K562 (cell line): ENCODE data around the gene PTOV1. TPM values are rescaled to one million over a fixed set of nuclear protein-coding genes. Genes with fewer than 3 reads are reported as not detected.

Experiments used
- BHLHE40 ChIP-seq: IDR thresholded peaks from 2 replicates; pipeline ENCODE4 v1.6.1; 2011; ENCODE audit warnings: low read length, improper control_type of control experiment
- CBX2 ChIP-seq: fragments of 200-600 bp; sonication (generic); IDR thresholded peaks from one replicate; pipeline ENCODE4 v1.6.1; 2012; ENCODE audit warnings: mild to moderate bottlenecking, low read length, inconsistent platforms; ENCODE audit not compliant: insufficient read depth, poor library complexity, severe bottlenecking
- CTBP1 ChIP-seq: fragments of 450-650 bp; IDR thresholded peaks from 2 replicates; pipeline ENCODE4 v1.6.1; 2016; ENCODE audit warnings: borderline replicate concordance
- CTCFL ChIP-seq: IDR thresholded peaks from 2 replicates; pipeline ENCODE4 v1.6.1; 2011; ENCODE audit warnings: borderline replicate concordance, low read depth, mild to moderate bottlenecking, moderate library complexity, low read length; ENCODE audit not compliant: insufficient read depth, poor library complexity, severe bottlenecking
- DACH1 ChIP-seq: fragments of 450-650 bp; IDR thresholded peaks from 2 replicates; pipeline ENCODE4 v1.6.1; 2018; ENCODE audit not compliant: partially characterized antibody
- ESRRA ChIP-seq: fragments of 450-650 bp; IDR thresholded peaks from 2 replicates; pipeline ENCODE4 v1.6.1; 2014; ENCODE audit warnings: low read depth, mild to moderate bottlenecking, moderate library complexity, borderline replicate concordance
- FOXP4 ChIP-seq: sonication (generic); formaldehyde crosslinking; IDR thresholded peaks from 2 replicates; pipeline ENCODE4 v1.8.0; 2022; ENCODE audit warnings: mild to moderate bottlenecking, missing genetic modification reagents, borderline replicate concordance
- HNRNPLL ChIP-seq: fragments of 200-400 bp; formaldehyde crosslinking; IDR thresholded peaks from 2 replicates; pipeline ENCODE4 v1.6.1; 2017; ENCODE audit warnings: low read length, low read depth, mild to moderate bottlenecking; ENCODE audit not compliant: poor library complexity, severe bottlenecking
- IRF2 ChIP-seq: sonication (generic); formaldehyde crosslinking; IDR thresholded peaks from 2 replicates; pipeline ENCODE4 v1.8.1; 2022; ENCODE audit warnings: mild to moderate bottlenecking, missing genetic modification reagents
- JUNB ChIP-seq: fragments of 450-650 bp; formaldehyde crosslinking; conservative IDR thresholded peaks from 2 replicates; pipeline ENCODE4 v1.4.0; 2020; ENCODE audit warnings: mild to moderate bottlenecking
- KLF16 ChIP-seq: IDR thresholded peaks from 2 replicates; pipeline ENCODE4 v1.6.1; 2016; ENCODE audit warnings: antibody characterized with exemption
- MEIS2 ChIP-seq: fragments of 450-650 bp; IDR thresholded peaks from 2 replicates; pipeline ENCODE4 v1.6.1; 2014; ENCODE audit warnings: mild to moderate bottlenecking; ENCODE audit not compliant: partially characterized antibody
- MTA3 ChIP-seq: fragments of 450-650 bp; formaldehyde crosslinking; IDR thresholded peaks from 2 replicates; pipeline ENCODE4 v1.6.1; 2017; ENCODE audit warnings: mild to moderate bottlenecking, borderline replicate concordance
- NR1H2 ChIP-seq: sonication (generic); formaldehyde crosslinking; IDR thresholded peaks from 2 replicates; pipeline ENCODE4 v1.4.0; 2020; ENCODE audit warnings: mild to moderate bottlenecking, missing genetic modification reagents
- NR2C1 ChIP-seq, 2 experiments: fragments of 450-650 bp; IDR thresholded peaks; 2 replicates each; pipeline ENCODE4 v1.6.1; 2017; ENCODE audit warnings: mild to moderate bottlenecking in 2 of 2, antibody characterized with exemption in 1 of 2, inconsistent platforms in 1 of 2, missing compliant biosample characterization in 1 of 2, missing genetic modification characterization in 1 of 2
- PHF8 ChIP-seq: fragments of 200-600 bp; sonication (generic); IDR thresholded peaks from 2 replicates; pipeline ENCODE4 v1.6.1; 2012; ENCODE audit warnings: mixed run types, mild to moderate bottlenecking, inconsistent platforms, low read length, moderate library complexity, borderline replicate concordance
- RFX5 ChIP-seq: IDR thresholded peaks from 2 replicates; pipeline ENCODE4 v1.6.1; 2011; ENCODE audit warnings: low read depth, mild to moderate bottlenecking, improper control_type of control experiment, low read length
- SREBF2 ChIP-seq: sonication (generic); formaldehyde crosslinking; IDR thresholded peaks from 2 replicates; pipeline ENCODE4 v1.4.0; 2020; ENCODE audit warnings: mild to moderate bottlenecking, missing genetic modification reagents
- USF1 ChIP-seq: sonication (generic); formaldehyde crosslinking; IDR thresholded peaks from 2 replicates; pipeline ENCODE4 v1.9.0; 2022; ENCODE audit warnings: mild to moderate bottlenecking, missing genetic modification reagents
- YY1 ChIP-seq, 3 experiments: IDR thresholded peaks; 2 replicates each; pipeline ENCODE4 v1.6.1; 2011; ENCODE audit warnings: low read length in 2 of 3, mild to moderate bottlenecking in 2 of 3, moderate library complexity in 2 of 3, borderline replicate concordance in 1 of 3, control low read depth in 1 of 3, low read depth in 1 of 3; ENCODE audit not compliant: insufficient read depth in 3 of 3, insufficient replicate concordance in 2 of 3, control insufficient read depth in 1 of 3, insufficient read length in 1 of 3; ENCODE audit errors: extremely low read depth in 1 of 3
- ZFX ChIP-seq: sonication (generic); formaldehyde crosslinking; IDR thresholded peaks from 2 replicates; pipeline ENCODE4 v1.8.0; 2022; ENCODE audit warnings: mild to moderate bottlenecking, missing genetic modification reagents, moderate library complexity
- ZKSCAN8 ChIP-seq: fragments of 200-800 bp; sonication (Bioruptor generic); IDR thresholded peaks from 2 replicates; pipeline ENCODE4 v1.6.1; 2016; ENCODE audit warnings: missing genetic modification characterization, missing compliant biosample characterization
- ZNF134 ChIP-seq: fragments of 250-450 bp; sonication (Bioruptor Pico); conservative IDR thresholded peaks from 2 replicates; pipeline ENCODE4 v1.4.0; 2020
- ZNF347 ChIP-seq: fragments of 450-650 bp; formaldehyde crosslinking; IDR thresholded peaks from 2 replicates; pipeline ENCODE4 v1.4.0; 2020; ENCODE audit warnings: low read depth, mild to moderate bottlenecking, moderate library complexity
- ZZZ3 ChIP-seq: fragments of 450-650 bp; IDR thresholded peaks from 2 replicates; pipeline ENCODE4 v1.6.1; 2016; ENCODE audit warnings: antibody characterized with exemption, mild to moderate bottlenecking, moderate library complexity
- polyA plus RNA-seq, 8 experiments: library from polyadenylated mRNA; depleted of rRNA in 4 of 8; stranded (reverse) in 5 of 8; unstranded in 3 of 8; fragments of >200 nt; fragmentation: Nextera tagmentation in 2 of 8; fragmentation: Illumina TruSeq in 1 of 8; extraction: Ambion mirVana in 2 of 8; extraction: Trizol in 1 of 8; gene quantifications; 2 replicates each; pipeline versions ENCODE4 v1.2.1 to v1.2.3, GENCODE V29; 2011 to 2014; ENCODE audit warnings: inconsistent platforms in 1 of 8, missing spikeins in 1 of 8
- total RNA-seq, 7 experiments: library from RNA; depleted of rRNA in 6 of 7; stranded (reverse); fragments of >200 nt in 6 of 7; fragmentation: Illumina TruSeq in 2 of 7; extraction: Trizol in 2 of 7; gene quantifications; 2 replicates each; pipeline versions ENCODE4 v1.2.1 to v1.2.3, GENCODE V29; 2011 to 2021; ENCODE audit warnings: low replicate concordance in 1 of 7

PTOV1 gene
- total and polyA plus RNA-seq, 9 of the 15 experiments (the other 6 are each of a cell fraction or from before 2014, with no cell fraction given), result 4.9 to 169 (median 43.5) TPM

DNA sequence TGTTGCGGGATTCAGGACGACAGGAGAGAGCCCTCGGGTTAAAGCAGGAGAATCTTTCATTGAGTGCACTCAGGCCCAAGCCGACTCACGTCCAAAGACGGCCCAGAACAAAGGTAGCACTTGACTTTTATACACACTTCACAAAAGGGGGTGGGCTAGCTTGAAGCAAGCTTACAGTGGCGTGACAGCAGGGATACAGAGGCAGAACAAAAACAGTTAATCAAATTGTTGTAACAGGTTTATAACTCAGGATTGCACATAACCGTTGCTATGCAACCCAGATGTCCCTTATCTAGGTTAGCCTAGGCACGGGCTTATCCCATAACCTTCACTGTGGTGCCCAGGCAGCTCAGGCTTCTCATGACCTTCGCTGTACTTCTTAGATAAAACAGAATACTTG, 30.8 kb upstream of the PTOV1 start (continued):
- TF ChIP-seq CTCFL (no peak), IRF2 (CRISPR knock-in tag) (no peak), ZKSCAN8 (CRISPR knock-in tag) (no peak), JUNB (CRISPR knock-in tag) (no peak), PHF8 (no peak), CTBP1 (0 out of 2 replicates have a peak, but pooled peaks have one; percentile 10), ZFX (CRISPR knock-in tag) (no peak), SREBF2 (CRISPR knock-in tag) (no peak), KLF16 (no peak), NR1H2 (no peak), RFX5 (no peak), DACH1 (no peak), FOXP4 (CRISPR knock-in tag) (no peak), ZNF347 (CRISPR knock-in tag) (no peak), MTA3 (0 out of 2 replicates have a peak, but pooled peaks have one; percentile 18), BHLHE40 (peak; percentile 85), USF1 (no peak), HNRNPLL (no peak), YY1 (IDR thresholded peaks at IDR 0.05; ENCODE audit: borderline replicate concordance in 1 of 3, control insufficient read depth in 1 of 3, extremely low read depth in 1 of 3, insufficient read depth in 3 of 3, insufficient read length in 1 of 3, insufficient replicate concordance in 2 of 3, low read depth in 1 of 3, low read length in 2 of 3) (no peak), NR2C1 (IDR thresholded peaks at IDR 0.05) (no peak), NR2C1 (tag; IDR thresholded peaks at IDR 0.05) (no peak), MEIS2 (peak; percentile 40), ZNF134 (CRISPR knock-in tag) (no peak), CBX2 (no peak), ESRRA (peak; percentile 64; the same call in 1 of the 2 replicates), ZZZ3 (no peak)
